Neural crest cell (in vitro differentiated cells): ENCODE data around the gene DNHD1. TPM values are rescaled to one million over a fixed set of nuclear protein-coding genes. Genes with fewer than 3 reads are reported as not detected.

Experiments used
- DNase-seq: peaks from one replicate; pipeline ENCODE4 v3.0.0; 2021; ENCODE audit warnings: low read depth, mixed read lengths, low spot score
- H3K27ac Mint-ChIP-seq: one replicate; pipeline ENCODE4 v1.8.0; 2021; ENCODE audit warnings: mild to moderate bottlenecking, mixed read lengths; ENCODE audit not compliant: unreplicated experiment
- H3K27me3 Mint-ChIP-seq: 2 replicates; pipeline ENCODE4 v1.8.0; 2021; ENCODE audit warnings: low read depth, mild to moderate bottlenecking, mixed read lengths
- H3K36me3 Mint-ChIP-seq: 2 replicates; pipeline ENCODE4 v1.8.0; 2021; ENCODE audit warnings: low read depth, mild to moderate bottlenecking, mixed read lengths
- H3K4me1 Mint-ChIP-seq: 2 replicates; pipeline ENCODE4 v1.8.0; 2021; ENCODE audit warnings: mixed read lengths
- H3K4me3 Mint-ChIP-seq: one replicate; pipeline ENCODE4 v1.8.0; 2021; ENCODE audit warnings: mild to moderate bottlenecking, mixed read lengths
- H3K9me3 Mint-ChIP-seq: 2 replicates; pipeline ENCODE4 v1.8.0; 2021; ENCODE audit warnings: mixed read lengths
- CTCF ChIP-seq: fragments of 200-600 bp; sonication (generic); conservative IDR thresholded peaks from 2 replicates; pipeline ENCODE4 v1.5.0; 2021; ENCODE audit warnings: antibody characterized with exemption, mild to moderate bottlenecking
- total RNA-seq: library from RNA; stranded (reverse); gene quantifications from 2 replicates; pipeline ENCODE4 v1.2.1, GENCODE V29; 2021

Gene DNHD1
- total RNA-seq, 1 donor from 2014 or later: 10.2 TPM

GRCh38 chr11:6545917-6546605 lies 49.0 kb downstream of the DNHD1 start:
- Mint-ChIP-seq H3K4me1 (peaks cover 6% of the 10 kb centered on the region), H3K36me3 (no peaks in the 10 kb centered on the region), H3K9me3 (no peaks in the 10 kb centered on the region), H3K27me3 (no peaks in the 10 kb centered on the region), H3K4me3 (no peak overlapping the region), H3K27ac (no peak overlapping the region)
- DNase-seq: no peak
- no peak for TF ChIP-seq CTCF

DNA sequence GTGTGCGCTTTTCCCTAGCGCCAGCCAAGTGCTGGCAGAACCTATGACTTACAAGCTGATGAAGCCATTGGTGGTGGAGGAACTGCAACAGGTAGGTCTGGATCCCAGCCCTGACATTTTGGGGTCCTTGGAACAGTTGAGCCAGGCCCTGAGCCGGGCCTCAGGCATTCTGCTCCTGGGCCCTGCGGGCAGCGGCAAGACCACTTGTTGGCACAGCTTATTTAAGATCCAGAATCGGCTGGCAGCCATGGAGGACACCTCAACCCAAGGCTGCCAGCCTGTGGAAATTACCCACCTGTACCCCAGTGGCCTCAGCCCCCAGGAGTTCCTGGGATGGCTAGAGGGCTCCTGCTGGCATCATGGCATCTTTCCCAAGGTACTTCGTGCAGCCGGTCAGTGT lies 49.7 kb downstream of the DNHD1 start:
- Mint-ChIP-seq H3K9me3 (no peaks in the 10 kb centered on the region), H3K36me3 (no peaks in the 10 kb centered on the region), H3K4me3 (no peak overlapping the region), H3K27me3 (no peaks in the 10 kb centered on the region), H3K27ac (no peak overlapping the region), H3K4me1 (no peaks in the 10 kb centered on the region)
- no peak for DNase-seq
- no peak for TF ChIP-seq CTCF

DNA sequence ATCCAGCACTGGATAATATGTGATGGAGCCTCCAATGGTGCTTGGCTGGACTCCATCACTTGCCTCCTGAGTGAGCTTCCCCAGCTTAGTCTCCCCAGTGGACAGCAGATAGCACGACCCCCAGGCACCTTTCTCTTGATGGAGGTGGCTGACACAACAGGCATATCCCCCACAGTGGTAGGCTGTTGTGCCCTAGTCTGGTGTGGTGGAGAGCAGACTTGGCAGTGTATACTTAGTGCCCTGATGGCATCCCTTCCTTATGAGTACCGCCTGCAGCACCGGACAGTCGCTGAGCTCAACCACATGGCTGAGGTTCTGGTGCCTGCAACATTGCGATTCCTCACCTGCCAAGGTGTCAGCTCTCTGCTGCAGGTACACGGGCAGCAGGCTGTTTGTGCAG lies 50.1 kb downstream of the DNHD1 start:
- Mint-ChIP-seq H3K9me3 (no peaks in the 10 kb centered on the region), H3K27ac (no peak overlapping the region), H3K36me3 (no peaks in the 10 kb centered on the region), H3K27me3 (no peaks in the 10 kb centered on the region), H3K4me3 (no peak overlapping the region), H3K4me1 (no peaks in the 10 kb centered on the region)
- no peak for DNase-seq
- TF ChIP-seq CTCF: no peak

- Mint-ChIP-seq H3K27me3 (no peaks in the 10 kb centered on the region), H3K4me3 (no peak overlapping the region), H3K27ac (no peak overlapping the region), H3K36me3 (no peaks in the 10 kb centered on the region), H3K4me1 (no peaks in the 10 kb centered on the region), H3K9me3 (no peaks in the 10 kb centered on the region)
- DNase-seq: no peak
- TF ChIP-seq CTCF: no peak
Measured at GRCh38 chr11:6548121-6548520, 51.0 kb downstream of the DNHD1 start.

- no peak for TF ChIP-seq CTCF
- Mint-ChIP-seq H3K4me1 (no peaks in the 10 kb centered on the region), H3K27ac (no peak overlapping the region), H3K27me3 (no peaks in the 10 kb centered on the region), H3K9me3 (no peaks in the 10 kb centered on the region), H3K36me3 (no peaks in the 10 kb centered on the region), H3K4me3 (no peak overlapping the region)
- no peak for DNase-seq
Measured at GRCh38 chr11:6548641-6549040, 51.6 kb downstream of the DNHD1 start.
